OCI-LY7 (cell line): ENCODE measurements around the gene LYPD8.

Source experiments
- CTCF ChIP-seq: fragments of 200-600 bp; sonication (generic); conservative IDR thresholded peaks from 2 replicates; pipeline ENCODE4 v1.5.1; 2014; ENCODE audit warnings: mild to moderate bottlenecking, antibody characterized with exemption, low read length, moderate library complexity, mixed read lengths
- EZH2phosphoT487 ChIP-seq: fragments of 200-600 bp; sonication (generic); IDR thresholded peaks from 2 replicates; pipeline ENCODE4 v1.6.1; 2018; ENCODE audit warnings: low read depth, borderline replicate concordance, mild to moderate bottlenecking, mixed run types, antibody characterized with exemption, low read length, moderate library complexity, mixed read lengths

GRCh38 chr1:248752161-248753028 lies 3.2 kb downstream of the LYPD8 start:
- no peak for TF ChIP-seq CTCF
- TF ChIP-seq EZH2phosphoT487: no peak
